Body of pancreas (tissue), 4 donors: ENCODE data around the gene PPIP5K1.

Experiments used
- CTCF ChIP-seq, 7 experiments: fragments of 450-650 bp in 4 of 7; fragments of 200-600 bp in 3 of 7; sonication (generic) in 3 of 7; IDR thresholded peaks; one replicate each; pipeline ENCODE4 v1.5.1; 2016 to 2019; ENCODE audit warnings: antibody characterized with exemption in 7 of 7
- POLR2A ChIP-seq, 3 donors: fragments of 450-650 bp; IDR thresholded peaks; one replicate each; pipeline ENCODE4 v1.6.1; 2016; ENCODE audit warnings: antibody characterized with exemption in 3 of 3, mild to moderate bottlenecking in 2 of 3

GRCh38 chr15:43523646-43524045, 66.4 kb downstream of the PPIP5K1 start:
- no peak for TF ChIP-seq CTCF (IDR thresholded peaks at IDR 0.05)
- TF ChIP-seq POLR2A (IDR thresholded peaks at IDR 0.05), result no peak
